NCI-H524 treated with DMSO at 0.1 percent for 48 hours (cell line): Measurements from ENCODE around the gene SHROOM2.

Experiments
- DNase-seq: peaks from one replicate; lab custom pipeline; 2025; lab: John Stamatoyannopoulos, UW

SHROOM2 gene

DNA sequence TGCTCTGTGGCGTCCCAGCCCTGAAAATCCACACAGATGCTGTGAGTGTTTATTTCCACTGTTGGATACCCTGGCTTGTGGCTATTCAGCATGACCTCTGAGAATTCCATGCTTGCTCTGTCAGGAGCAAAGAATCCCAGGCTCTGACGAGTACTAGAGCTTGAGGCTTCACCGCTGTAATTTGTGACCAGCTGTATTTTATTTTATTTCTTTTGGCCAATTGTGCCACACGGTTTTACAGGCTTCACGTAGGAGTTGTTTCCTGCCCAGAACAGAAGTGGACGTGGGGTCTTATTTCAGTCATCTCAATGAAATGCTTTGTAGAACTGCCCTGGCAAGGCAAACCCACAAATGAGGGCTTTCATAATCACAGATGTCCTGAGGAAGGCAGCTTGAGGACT lies 111.5 kb downstream of the SHROOM2 start:
- no peak for DNase-seq

DNA sequence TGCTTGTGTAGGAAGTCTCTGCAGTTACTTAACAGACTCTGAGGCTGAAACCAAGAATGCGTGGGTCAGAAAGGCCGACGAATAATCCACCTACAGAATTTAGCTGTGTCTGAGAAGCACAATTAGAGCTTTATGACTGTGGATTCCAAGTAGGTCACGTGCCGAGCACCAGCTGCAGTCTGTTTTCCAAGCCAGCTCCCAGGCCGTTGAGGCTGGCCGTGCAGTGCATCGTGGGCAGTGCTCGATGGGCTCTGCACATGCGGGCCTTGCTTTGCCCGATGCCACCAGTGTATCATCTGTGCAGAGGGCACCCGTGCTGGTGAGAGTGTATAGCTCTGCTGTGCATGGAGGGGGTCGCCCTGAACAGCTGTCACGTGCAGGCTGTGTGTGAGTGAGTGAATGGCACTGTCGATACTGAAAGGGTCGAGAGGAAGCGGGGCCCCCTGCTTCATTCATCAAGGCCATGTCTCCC lies 113.4 kb downstream of the SHROOM2 start:
- no peak for DNase-seq

DNA sequence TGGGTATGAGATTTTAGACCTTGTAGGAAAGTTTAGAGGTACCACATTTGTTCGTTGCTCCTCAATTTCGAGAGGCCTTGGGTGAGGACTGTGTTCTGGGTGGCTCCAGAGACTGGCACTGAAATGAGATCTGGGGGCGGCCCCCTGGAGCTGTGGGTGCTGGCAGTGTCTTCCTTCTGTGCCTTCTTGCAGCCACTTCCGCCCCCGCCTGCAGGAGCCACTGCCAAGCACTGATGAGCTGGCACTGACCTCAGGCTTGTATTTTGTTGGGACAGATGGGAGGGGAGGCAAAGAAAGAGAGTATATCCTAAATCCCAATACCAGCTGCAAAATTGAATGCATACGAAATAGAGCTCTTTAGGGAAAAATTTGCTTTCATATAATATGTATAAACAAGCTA lies 116.4 kb downstream of the SHROOM2 start:
- peak; percentile 18 for DNase-seq

DNA sequence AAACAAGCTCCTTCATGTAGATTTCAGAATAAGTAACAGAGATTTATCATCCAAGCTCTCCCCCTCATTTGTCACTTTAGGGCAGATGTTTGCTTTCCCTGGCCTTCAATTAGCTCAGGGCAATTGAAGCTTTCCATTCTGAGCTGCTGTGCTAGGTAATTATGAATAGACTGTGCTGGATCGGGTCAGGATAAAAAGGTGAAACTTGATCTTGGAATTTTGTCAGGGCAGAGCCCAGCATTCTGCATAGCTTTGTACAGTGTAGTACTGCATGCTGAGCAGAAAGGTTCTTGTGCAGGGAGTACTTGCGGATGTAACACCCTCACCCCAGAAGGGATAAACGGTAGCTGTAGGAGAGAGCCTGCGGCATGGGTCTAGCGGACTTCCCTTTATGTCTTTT lies 116.9 kb downstream of the SHROOM2 start:
- DNase-seq: no peak

DNA sequence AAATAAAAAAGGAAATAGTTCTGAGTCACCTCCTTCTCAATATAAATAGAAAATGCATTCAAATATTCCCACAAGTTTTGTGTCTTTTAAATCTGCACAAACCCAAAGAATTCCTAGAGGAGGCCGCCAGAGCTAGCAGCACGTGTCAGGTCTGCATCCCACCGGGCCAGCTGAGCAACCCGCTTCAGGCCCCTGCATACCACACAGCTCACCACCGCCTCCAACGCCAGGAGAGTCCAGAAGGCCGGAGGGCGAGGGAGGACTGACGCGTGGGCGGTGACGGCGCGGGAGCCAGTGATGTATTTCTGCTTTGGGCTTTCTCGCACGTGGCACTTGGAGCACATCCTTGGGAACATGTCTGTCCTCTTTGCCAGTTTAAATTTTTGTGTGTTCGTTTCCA lies 119.1 kb downstream of the SHROOM2 start:
- DNase-seq: no peak

DNA sequence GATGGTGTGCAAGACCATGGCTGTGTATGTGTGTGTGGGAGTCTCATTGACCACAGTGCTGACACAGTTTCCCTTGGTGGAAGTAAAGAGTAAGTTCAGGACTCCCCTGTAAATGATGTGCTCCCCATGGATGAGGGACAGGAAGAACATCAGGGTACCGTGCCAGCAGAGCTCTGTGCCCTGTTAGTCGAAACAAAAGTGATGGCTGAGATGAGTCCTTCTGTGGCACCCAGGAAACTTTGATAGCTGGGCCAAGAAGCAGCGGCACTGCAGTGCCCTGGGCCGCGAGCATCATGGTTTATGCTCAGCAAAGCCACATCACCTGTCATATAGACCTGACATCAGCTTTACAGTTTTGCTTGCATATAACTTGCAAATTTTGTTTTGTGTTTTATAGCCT lies 119.5 kb downstream of the SHROOM2 start:
- no peak for DNase-seq

DNA sequence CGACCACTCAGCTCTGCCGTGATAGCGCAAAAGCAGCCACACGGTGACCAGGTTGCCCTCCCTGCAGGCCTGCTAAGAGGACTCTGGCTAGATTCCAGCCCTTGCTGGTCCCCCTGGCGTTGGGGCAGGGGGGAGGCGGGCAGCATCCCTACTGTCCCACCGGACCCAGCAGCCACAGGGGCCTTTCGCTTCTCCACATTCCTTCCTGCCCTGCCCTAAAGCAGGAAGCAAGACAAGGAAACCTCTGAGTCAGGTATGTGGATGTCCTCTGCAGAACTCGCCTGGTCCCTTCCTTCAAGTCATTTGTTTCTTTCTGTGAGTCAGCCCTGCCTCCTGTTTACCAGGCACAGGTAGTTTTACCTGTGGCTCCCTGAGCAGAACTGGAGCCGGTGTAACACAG lies 120.7 kb downstream of the SHROOM2 start:
- DNase-seq: no peak

DNA sequence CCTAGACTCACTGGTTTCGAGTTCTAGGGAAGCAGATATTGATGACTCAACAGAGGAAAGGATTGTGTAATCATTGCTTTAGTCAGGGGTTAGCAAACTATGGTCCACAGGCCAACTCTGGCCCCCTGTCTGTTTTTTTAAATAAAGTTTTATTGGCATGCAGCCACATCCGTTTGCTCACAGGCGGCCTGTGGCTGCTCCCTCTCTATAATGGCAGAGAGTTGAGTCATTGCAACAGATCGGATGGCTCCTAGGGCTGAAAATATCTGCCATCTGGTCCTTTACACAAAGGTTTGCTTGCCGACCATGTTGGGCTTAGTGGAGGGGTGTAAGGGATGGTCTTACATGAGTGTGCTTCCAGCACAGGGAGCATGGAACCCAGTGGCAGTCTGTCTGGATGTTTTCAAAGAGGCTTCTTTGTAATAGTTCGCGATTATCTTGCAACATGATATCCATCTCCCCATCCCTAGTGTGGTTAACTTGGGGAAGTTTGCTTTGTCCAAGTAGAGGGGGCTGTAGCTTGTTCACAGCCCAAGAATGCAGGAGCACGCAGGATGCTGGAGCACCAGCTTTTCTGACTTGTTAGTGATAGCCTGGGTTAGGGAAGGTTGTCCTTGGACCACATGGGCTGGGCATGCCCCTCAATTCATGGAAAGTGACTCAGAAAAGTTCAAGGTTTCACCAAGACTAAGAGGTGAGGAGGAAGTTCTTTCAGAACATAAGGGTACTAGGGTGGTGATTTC lies 121.6 kb downstream of the SHROOM2 start:
- DNase-seq: no peak

DNA sequence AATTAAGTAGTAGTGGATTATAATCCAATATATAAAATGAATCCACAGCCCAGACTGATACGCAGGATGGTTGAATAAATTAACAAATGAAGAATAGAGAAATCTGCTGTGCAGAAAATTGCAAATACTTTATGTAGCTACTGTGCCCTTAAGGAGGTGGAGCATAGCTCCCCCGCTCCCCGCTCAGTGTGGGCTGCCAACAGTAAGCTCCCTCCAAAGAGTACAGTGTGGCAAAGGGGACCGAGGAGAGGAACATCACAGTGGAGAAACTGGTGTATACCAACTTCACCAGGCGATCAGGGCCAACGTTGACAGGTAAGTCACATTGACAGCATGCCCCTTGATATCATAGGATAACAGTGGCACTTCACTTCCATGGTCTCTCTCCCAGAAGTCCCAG lies 123.0 kb downstream of the SHROOM2 start:
- no peak for DNase-seq

DNA sequence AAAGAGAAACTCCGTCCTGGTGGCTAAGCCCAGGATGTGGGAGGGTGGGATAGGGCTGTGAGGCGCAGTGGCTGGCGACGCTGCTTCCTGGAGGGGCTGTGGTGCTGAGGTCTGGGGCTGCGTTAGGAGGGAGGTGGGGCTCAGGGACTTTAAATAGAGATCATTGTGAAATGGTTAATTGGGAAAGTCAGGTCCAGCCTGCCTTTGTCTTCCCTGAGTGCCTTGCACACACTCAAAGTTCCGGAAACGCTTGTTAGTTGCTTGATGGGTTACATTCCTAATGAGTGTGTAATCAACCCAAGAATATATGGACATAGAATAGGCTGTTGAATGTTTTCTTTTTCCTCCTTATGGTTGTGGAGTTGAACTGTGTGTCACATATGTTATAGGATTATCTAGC lies 125.3 kb downstream of the SHROOM2 start:
- DNase-seq: no peak

DNA sequence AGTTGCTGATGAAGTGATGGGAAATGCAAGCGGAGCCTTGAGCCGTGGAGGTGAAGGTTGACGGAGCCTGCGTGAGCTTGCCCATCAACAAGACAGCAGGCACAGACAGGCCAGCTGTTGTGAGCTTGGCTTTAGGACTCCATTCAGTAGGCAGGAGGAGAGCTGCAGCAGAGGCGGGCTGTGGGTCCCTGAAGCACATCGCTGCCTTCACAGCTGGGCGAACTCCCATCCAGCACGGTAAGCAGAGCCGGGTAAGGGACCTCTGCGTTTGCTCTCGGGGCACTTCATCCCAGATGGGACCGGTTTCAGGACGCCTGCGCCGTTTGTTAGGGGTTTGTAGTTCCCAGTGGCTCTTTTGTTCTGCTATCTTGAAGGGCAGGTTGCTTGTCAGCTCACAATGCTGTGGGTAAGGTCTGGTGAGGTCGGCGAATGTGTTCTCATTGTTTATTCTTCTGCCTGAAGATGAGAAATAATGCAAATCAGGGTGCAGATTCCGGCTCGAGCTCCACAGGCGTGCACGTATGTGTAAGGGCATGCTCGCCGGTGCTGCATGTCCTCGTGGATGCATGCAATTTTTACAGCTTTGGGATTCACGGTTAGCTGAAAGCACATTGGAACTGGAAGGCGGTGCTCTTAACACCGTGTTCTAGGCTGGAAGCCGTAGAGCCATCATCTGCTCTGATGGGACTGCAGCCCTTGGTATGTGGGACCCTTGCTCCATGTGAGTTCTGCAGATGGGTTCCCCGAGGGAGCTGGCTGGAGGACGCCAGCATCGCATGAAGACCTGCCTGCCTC lies 126.3 kb downstream of the SHROOM2 start:
- DNase-seq: no peak

DNA sequence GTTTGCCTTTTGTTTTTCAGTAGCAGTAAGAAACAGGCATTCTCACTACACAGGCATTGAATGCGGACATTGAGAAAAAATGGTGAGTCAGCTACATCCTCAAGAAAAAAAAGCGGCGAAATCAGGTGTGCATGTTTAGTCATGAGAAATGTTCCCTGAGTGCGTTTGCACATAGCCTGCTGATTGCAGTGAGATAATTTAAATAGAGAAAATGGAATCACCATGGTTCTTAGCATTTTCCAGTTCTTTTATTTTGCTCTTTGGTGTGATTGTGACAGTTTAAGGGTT lies 126.9 kb downstream of the SHROOM2 start:
- no peak for DNase-seq

DNA sequence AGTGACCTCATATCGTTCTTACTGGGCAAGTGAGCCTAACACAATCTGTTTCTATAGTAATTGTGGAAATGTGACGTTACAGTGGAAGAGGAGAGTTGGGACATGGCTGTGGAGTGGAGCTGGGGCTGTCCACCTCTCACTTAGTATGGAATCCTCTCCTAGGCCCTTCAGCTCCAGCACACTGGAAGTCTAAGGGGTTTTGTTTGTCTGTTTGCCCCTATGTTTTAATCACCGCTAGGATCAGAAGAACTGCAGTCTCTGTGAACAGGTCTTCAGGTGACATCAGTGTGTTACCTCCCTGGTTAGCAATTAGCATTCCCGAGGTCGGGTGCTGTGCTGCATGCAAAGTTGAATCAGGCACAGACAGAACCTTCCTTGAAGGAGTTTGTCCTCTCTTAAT lies 131.6 kb downstream of the SHROOM2 start:
- DNase-seq: no peak

DNA sequence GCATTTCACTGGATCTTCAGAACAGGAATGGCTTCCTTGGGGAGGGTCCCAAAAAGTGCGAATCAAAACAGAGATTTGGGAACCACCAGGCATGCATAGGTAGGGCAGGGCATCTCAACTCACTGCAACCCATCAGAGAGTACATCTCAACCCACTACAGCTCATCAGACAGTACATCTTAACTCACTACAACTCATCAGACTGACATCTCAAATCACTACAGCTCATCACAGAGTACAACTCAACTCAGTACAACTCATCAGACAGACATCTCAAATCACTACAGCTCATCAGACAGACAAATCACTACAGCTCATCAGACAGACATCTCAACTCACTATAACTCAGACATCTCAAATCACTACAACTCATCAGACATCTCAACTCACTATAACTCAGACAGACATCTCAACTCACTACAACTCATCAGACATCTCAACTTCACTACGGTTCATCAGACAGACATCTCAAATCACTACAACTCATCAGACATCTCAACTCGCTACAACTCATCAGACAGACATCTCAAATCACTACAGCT lies 133.5 kb downstream of the SHROOM2 start:
- no peak for DNase-seq

DNA sequence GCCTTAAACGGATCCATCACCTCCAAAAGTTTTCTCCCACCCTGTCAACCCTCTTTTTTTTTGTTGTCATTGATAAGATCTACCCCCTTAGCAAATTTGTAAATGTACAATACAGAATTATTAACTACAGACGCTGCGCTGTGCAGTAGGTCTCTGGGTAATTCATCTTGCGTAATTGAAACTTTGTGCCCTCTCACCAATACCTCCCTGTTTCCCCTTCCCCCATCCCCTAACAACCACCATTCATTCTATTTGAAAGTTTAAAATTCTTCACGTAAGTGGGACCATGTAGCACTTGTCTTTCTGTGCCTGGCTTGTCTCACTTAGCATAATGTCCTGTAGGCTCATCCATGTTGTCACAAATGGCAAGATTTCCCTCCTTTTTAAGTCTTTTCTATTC lies 135.2 kb downstream of the SHROOM2 start:
- no peak for DNase-seq

DNA sequence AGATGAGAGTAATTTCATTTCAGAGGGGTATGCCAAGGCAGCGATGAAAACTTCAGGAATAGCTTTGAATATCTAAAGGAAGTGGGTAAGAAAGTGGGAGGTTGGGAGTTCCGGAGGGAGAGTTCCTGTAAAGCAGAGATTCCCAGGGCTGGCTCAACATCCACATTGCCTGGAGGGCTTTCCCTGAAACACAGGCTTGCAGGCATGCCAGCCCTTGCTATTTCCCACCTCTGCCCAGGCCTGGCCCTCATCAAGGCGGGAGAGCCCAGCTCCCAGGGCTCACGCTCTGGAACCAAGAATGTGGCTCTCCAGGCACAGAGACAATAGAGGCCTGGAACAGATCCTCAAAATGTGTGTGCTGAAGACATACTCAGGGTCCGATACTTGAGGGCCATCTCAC lies 137.1 kb downstream of the SHROOM2 start:
- no peak for DNase-seq

DNA sequence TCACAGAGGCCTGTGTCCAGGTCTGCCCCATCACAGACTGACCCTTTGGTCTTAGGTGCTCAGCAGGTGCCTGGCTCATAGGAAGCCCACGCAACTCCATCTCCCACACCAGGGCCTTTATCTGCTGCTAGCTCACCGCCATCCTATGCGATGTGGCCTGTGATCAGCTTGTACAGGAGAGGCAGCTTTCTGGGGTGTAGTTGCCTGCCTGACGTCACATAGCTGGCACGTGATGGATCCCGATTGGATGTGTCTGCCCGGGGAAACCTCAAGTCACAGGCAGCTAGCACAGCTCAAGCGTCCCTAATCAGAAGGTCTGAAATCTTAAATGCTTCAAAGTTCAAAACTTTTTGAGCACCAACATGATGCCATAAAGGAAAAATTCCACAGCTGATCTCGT lies 139.8 kb downstream of the SHROOM2 start:
- DNase-seq: no peak

DNA sequence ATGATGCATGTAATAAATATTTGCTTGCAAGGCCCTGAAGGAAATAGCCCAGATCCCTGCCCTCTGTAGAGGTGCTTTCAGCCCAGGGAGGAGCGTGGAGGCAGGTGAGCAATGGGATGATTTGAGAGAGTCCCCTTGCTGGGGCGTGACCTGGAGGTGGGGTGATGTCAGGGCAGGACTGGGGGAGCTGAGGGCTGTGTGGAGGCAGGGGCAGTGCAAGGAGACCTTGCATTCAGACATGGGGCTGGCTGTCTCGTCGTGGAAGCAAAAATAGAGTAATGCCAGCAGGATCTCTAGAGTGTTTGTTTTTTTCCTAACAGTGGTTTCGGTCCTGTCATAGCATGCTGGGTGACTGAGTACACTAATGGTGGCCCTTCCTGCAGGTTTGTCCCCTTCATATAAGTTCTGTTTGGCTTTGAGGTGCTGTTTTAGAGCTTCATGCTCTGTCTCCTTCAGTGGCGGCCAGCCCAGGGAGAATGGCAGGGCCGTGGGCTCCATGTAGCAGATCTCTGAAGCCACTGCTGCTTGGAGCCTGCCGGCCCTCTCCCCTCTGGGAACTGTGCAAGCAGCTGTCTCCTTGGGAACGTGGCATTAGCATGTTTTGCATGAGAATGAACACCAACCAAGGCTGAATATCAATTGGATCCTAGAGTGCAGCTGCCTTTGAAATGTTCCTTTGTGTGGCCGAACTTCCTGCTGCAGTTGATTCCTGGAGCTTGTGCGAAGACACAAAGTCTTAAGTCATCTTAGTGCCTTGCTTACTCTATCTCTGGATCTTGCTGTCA lies 141.7 kb downstream of the SHROOM2 start:
- no peak for DNase-seq

DNA sequence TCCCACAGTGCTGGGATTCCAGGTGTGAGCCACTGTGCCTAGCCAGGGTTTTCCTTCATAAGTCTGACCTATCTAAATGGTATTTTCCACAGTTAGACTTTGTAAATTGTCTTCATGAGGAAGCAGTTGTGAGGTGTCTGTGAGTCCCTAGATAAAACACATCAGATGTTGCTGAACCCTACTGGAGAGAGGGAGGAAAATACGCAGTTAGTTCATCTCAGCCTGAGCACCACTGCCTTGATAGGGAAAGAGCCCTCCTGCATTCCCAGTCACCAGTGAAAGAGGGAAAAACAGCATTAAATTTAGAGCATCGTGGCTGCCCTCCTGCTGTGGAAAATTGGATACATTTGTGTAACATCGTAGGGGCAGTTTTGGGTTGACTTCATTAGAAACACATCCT lies 149.2 kb downstream of the SHROOM2 start:
- no peak for DNase-seq

DNA sequence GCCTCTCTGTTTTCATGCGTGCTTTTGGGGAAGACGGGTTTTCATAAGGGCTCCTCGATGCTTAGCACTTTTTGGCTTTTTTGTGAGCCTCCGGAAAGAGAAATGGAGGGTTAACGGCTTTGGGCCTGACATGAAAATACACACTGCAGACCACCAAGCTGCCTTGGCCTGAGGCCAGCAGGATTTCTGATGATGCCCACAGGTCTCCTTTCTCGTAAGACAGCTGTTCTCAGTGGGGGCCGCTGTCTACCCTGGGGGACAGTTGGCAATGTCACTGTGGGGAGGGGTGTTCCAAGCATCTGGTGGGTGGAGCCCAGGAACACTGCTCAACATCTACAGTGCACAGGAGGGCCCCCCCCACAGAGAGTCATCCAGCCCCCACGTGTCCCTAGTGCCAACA lies 151.5 kb downstream of the SHROOM2 start:
- no peak for DNase-seq

DNA sequence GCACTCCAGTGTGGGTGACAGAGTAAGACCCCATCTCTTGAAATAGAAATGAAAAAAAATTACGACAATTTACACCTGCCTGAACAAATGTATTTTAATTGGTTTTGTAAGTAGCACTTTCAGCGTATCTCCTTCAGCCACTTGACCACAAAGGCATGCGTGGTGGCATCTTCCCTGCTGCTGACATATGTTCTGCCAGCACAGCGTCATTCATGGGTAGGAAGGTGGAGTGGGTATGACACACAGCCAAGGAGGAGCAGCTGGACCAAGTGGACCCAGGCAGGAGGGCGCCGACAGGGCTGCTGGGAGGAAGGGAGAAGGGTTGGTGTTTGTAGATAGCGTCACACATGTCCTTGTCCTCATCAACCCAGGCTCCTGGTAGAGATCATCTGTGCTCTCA lies 152.3 kb downstream of the SHROOM2 start:
- no peak for DNase-seq

DNA sequence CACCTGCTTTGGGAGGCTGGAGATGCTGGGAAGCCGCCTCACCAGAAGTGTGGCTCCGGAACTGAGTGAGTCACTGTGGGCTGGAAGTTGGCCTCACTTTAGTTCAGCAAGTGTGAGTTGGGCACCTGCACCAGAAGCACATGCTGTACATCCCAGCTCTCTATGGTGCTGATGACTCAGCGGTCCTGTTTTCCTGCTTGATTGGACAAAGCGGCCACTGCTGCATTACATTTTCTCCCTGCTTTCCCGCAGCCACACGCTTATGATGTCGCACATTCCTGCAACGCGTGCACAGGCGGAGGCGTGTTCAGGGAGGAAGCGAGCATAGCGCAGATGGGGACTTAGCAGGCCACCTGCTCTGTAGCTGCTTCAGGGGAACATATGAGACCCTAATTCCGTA lies 154.2 kb downstream of the SHROOM2 start:
- no peak for DNase-seq

DNA sequence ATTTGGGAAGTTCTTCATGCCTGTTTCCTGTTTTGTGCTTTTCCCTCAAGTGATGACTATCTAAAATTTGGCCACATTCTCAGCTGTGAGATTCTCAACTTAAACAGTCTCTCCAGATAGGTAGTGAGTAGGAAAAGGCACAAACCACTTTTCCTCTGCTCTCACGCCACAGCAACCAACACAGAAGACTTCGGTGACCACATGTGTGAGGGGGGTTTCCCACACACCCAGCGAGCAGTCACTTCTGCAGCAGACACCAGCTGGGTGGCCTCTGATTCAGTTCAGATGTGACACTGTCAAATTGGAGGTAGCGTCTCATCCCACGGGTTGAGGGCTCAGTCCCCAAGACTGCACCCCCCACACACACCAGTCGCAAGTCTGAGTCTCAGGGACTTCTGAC lies 155.9 kb downstream of the SHROOM2 start:
- no peak for DNase-seq
